GM23248 (cell line): ENCODE measurements around the gene RABGAP1L.

Source experiments
- EZH2 ChIP-seq: fragments of 200-600 bp; sonication (generic); IDR thresholded peaks from 2 replicates; pipeline ENCODE4 v1.6.1; 2018; ENCODE audit warnings: antibody characterized with exemption, mild to moderate bottlenecking; ENCODE audit not compliant: insufficient read depth, poor library complexity, severe bottlenecking
- EZH2phosphoT487 ChIP-seq: fragments of 200-600 bp; sonication (generic); IDR thresholded peaks from 2 replicates; pipeline ENCODE4 v1.6.1; 2018; ENCODE audit warnings: antibody characterized with exemption, moderate library complexity, mild to moderate bottlenecking, low read depth; ENCODE audit not compliant: insufficient read depth

GRCh38 chr1:175034775-175035174 is 875.5 kb downstream of the RABGAP1L start:
- TF ChIP-seq EZH2 (no peak), EZH2phosphoT487 (no peak)
